ENCODE measurements around the gene PNKD.
A peak's percentile ranks its signal among the peaks of the same experiment; 100 is the strongest.
"Not testable (repeated sequence)": the region's sequence is repeated elsewhere in the genome, so short reads cannot be mapped to it uniquely, and the experiment has no call there.

PNKD gene

GRCh38 chr2:218257390-218257981 lies 12.8 kb upstream of the PNKD start:
- DNase-seq: peak; percentile 89

GRCh38 chr2:218259099-218259961 lies 11.0 kb upstream of the PNKD start:
- DNase-seq: peak; percentile 77

GRCh38 chr2:218260166-218260565 lies 10.2 kb upstream of the PNKD start:
- no peak for DNase-seq

- DNase-seq: no peak
These were observed 9.4 kb upstream of the PNKD start, which contains the start of gene GPBAR1 for GRCh38 chr2:218260742-218261422. Gene GPBAR1, plus strand, starts transcription at chr2:218261015. Its CDS starts 1,710 bp downstream, at chr2:218262725.

- peak; percentile 67 for DNase-seq
These were observed 8.7 kb upstream of the PNKD start for GRCh38 chr2:218261423-218262236.

GRCh38 chr2:218262237-218262600 lies 8.1 kb upstream of the PNKD start:
- no peak for DNase-seq

- DNase-seq: no peak
These were observed 7.4 kb upstream of the PNKD start for GRCh38 chr2:218262631-218263586.

GRCh38 chr2:218263817-218264641 lies 6.3 kb upstream of the PNKD start:
- DNase-seq: peak; percentile 77

- DNase-seq: no peak
These were observed 5.4 kb upstream of the PNKD start for GRCh38 chr2:218264773-218265561.

- DNase-seq: no peak
These were observed 4.7 kb upstream of the PNKD start for GRCh38 chr2:218265626-218266025.

GRCh38 chr2:218266316-218266979 lies 3.9 kb upstream of the PNKD start:
- DNase-seq: no peak

GRCh38 chr2:218267259-218267658 lies 3.1 kb upstream of the PNKD start:
- DNase-seq: no peak

- no peak for DNase-seq
These were observed 585 bp downstream of the PNKD start for GRCh38 chr2:218270721-218271486.

GRCh38 chr2:218271487-218271797 lies 1.1 kb downstream of the PNKD start:
- no peak for DNase-seq

GRCh38 chr2:218271865-218272530 lies 1.7 kb downstream of the PNKD start:
- DNase-seq: no peak

GRCh38 chr2:218272531-218273212 lies 2.4 kb downstream of the PNKD start:
- DNase-seq: peak; percentile 84

GRCh38 chr2:218273214-218273907 lies 3.0 kb downstream of the PNKD start:
- DNase-seq: not testable (repeated sequence)

Measured in suppressor macrophage treated with lipopolysaccharide for 4 hours (primary cell).